ENCODE measurements around the gene SMARCD1.

The SMARCD1 gene

GRCh38 chr12:50104417-50105366, 19.6 kb downstream of the SMARCD1 start:
- DNase-seq = peak in 3 of 14 donors; percentile 40 to 60 (median 48)

- DNase-seq = peak in 2 of 14 donors; percentile 32 to 50
Measured at GRCh38 chr12:50105913-50106450, 20.8 kb downstream of the SMARCD1 start.

- no peak for DNase-seq
Measured at GRCh38 chr12:50106907-50107306, 21.8 kb downstream of the SMARCD1 start.

GRCh38 chr12:50107416-50108268, 22.5 kb downstream of the SMARCD1 start:
- DNase-seq = no peak

GRCh38 chr12:50109319-50109718, 24.2 kb downstream of the SMARCD1 start:
- DNase-seq = no peak

GRCh38 chr12:50110127-50110761, 25.1 kb downstream of the SMARCD1 start:
- peak in 8 of 14 donors; percentile 19 to 75 (median 42) for DNase-seq

- DNase-seq = peak in 10 of 14 donors; percentile 15 to 84 (median 43)
Measured at GRCh38 chr12:50110762-50111351, 25.7 kb downstream of the SMARCD1 start.

GRCh38 chr12:50111395-50111692, 26.2 kb downstream of the SMARCD1 start:
- no peak for DNase-seq

- peak; percentile 91 to 100 (median 99) for DNase-seq
Measured at GRCh38 chr12:50111693-50112455, 26.7 kb downstream of the SMARCD1 start, which contains the start of gene COX14. TSS of gene COX14 (plus strand) at chr12:50112236. CDS start at chr12:50120044, 7,808 bp downstream.

- DNase-seq = peak in 2 of 14 donors; percentile 68 to 73
Measured at GRCh38 chr12:50112456-50113218, 27.5 kb downstream of the SMARCD1 start.

- DNase-seq = no peak
Measured at GRCh38 chr12:50117057-50117622, 32.0 kb downstream of the SMARCD1 start.

- no peak for DNase-seq
Measured at GRCh38 chr12:50119387-50119786, 34.2 kb downstream of the SMARCD1 start.

- DNase-seq = no peak
Measured at GRCh38 chr12:50120521-50120920, 35.4 kb downstream of the SMARCD1 start.

GRCh38 chr12:50120953-50121352, 35.8 kb downstream of the SMARCD1 start:
- no peak for DNase-seq

GRCh38 chr12:50121641-50122040, 36.5 kb downstream of the SMARCD1 start:
- no peak for DNase-seq

- DNase-seq = no peak
Measured at GRCh38 chr12:50123203-50123602, 38.1 kb downstream of the SMARCD1 start.

- no peak for DNase-seq
Measured at GRCh38 chr12:50127546-50127945, 42.4 kb downstream of the SMARCD1 start.

- no peak for DNase-seq
Measured at GRCh38 chr12:50129290-50129689, 44.1 kb downstream of the SMARCD1 start.

GRCh38 chr12:50132505-50133135, 47.5 kb downstream of the SMARCD1 start:
- DNase-seq = peak in 1 of 14 donors; percentile 5
